IPS DF 4.7 (cell line): ENCODE results near the gene STRIP2.
"Not testable (repeated sequence)": the region's sequence is repeated elsewhere in the genome, so short reads cannot be mapped to it uniquely, and the experiment has no call there.

Source experiments
- DNase-seq: peaks from one replicate; pipeline ENCODE4 v3.0.0-alpha.2; 2013; ENCODE audit warnings: low spot score; ENCODE audit errors: extremely low read depth

The STRIP2 gene

GRCh38 chr7:129433847-129434674 lies at the start of gene STRIP2:
STRIP2 (plus strand) TSS chr7:129434432; CDS start chr7:129434473, 41 bp downstream.
- DNase-seq, result peak; percentile 51

GRCh38 chr7:129385116-129385515 lies 49.1 kb upstream of the STRIP2 start:
- DNase-seq, result no peak

GRCh38 chr7:129385598-129385997 lies 48.6 kb upstream of the STRIP2 start:
- DNase-seq, result no peak

GRCh38 chr7:129386506-129386905 lies 47.7 kb upstream of the STRIP2 start:
- no peak for DNase-seq

- DNase-seq, result no peak
Observed at GRCh38 chr7:129387537-129387936, 46.7 kb upstream of the STRIP2 start.

- no peak for DNase-seq
Observed at GRCh38 chr7:129388333-129389098, 45.7 kb upstream of the STRIP2 start.

GRCh38 chr7:129389829-129390228 lies 44.4 kb upstream of the STRIP2 start:
- no peak for DNase-seq

- no peak for DNase-seq
Observed at GRCh38 chr7:129390314-129390713, 43.9 kb upstream of the STRIP2 start.

GRCh38 chr7:129391546-129392171 lies 42.6 kb upstream of the STRIP2 start:
- DNase-seq, result no peak

GRCh38 chr7:129393255-129393654 lies 41.0 kb upstream of the STRIP2 start:
- no peak for DNase-seq

- DNase-seq, result no peak
Observed at GRCh38 chr7:129394101-129394500, 40.1 kb upstream of the STRIP2 start.

GRCh38 chr7:129394982-129395914 lies 39.0 kb upstream of the STRIP2 start:
- no peak for DNase-seq

GRCh38 chr7:129401228-129401966 lies 32.8 kb upstream of the STRIP2 start:
- no peak for DNase-seq

- no peak for DNase-seq
Observed at GRCh38 chr7:129401967-129402860, 32.0 kb upstream of the STRIP2 start.

GRCh38 chr7:129405527-129405926 lies 28.7 kb upstream of the STRIP2 start:
- DNase-seq, result no peak

- not testable (repeated sequence) for DNase-seq
Observed at GRCh38 chr7:129410238-129410637, 24.0 kb upstream of the STRIP2 start.

- no peak for DNase-seq
Observed at GRCh38 chr7:129412501-129412900, 21.7 kb upstream of the STRIP2 start.

- DNase-seq, result no peak
Observed at GRCh38 chr7:129417073-129417472, 17.2 kb upstream of the STRIP2 start.

GRCh38 chr7:129421717-129422250 lies 12.4 kb upstream of the STRIP2 start:
- DNase-seq, result no peak
